ENCODE results near the gene TRAPPC2B.

The TRAPPC2B gene

GRCh38 chr19:57362997-57363687, at the start of gene TRAPPC2B, which contains the start of gene ZNF547:
TSS of gene TRAPPC2B (plus strand) at chr19:57363551. CDS start at chr19:57364834, 1,283 bp downstream.
TSS of gene ZNF547 (plus strand) at chr19:57363551. CDS start at chr19:57368556, 5,005 bp downstream.
- DNase-seq (ENCODE audit: low read depth), result peak; percentile 95

GRCh38 chr19:57314146-57314545, 49.2 kb upstream of the TRAPPC2B start:
- DNase-seq (ENCODE audit: low read depth), result no peak

GRCh38 chr19:57317503-57317902, 45.8 kb upstream of the TRAPPC2B start:
- DNase-seq (ENCODE audit: low read depth), result no peak

GRCh38 chr19:57319869-57320179, 43.5 kb upstream of the TRAPPC2B start:
- DNase-seq (ENCODE audit: low read depth), result no peak

GRCh38 chr19:57320180-57321084, 42.9 kb upstream of the TRAPPC2B start, which contains the start of gene ZNF543:
TSS of gene ZNF543 (plus strand) at chr19:57320472. CDS start at chr19:57320854, 382 bp downstream.
- peak; percentile 81 for DNase-seq (ENCODE audit: low read depth)

GRCh38 chr19:57321116-57321515, 42.2 kb upstream of the TRAPPC2B start:
- DNase-seq (ENCODE audit: low read depth), result no peak

- no peak for DNase-seq (ENCODE audit: low read depth)
Measured at GRCh38 chr19:57321751-57322150, 41.6 kb upstream of the TRAPPC2B start.

GRCh38 chr19:57324992-57325391, 38.4 kb upstream of the TRAPPC2B start:
- DNase-seq (ENCODE audit: low read depth), result no peak

GRCh38 chr19:57327993-57328392, 35.4 kb upstream of the TRAPPC2B start:
- no peak for DNase-seq (ENCODE audit: low read depth)

GRCh38 chr19:57334191-57334590, 29.2 kb upstream of the TRAPPC2B start:
- no peak for DNase-seq (ENCODE audit: low read depth)

GRCh38 chr19:57338877-57339276, 24.5 kb upstream of the TRAPPC2B start:
- no peak for DNase-seq (ENCODE audit: low read depth)

GRCh38 chr19:57342582-57342981, 20.8 kb upstream of the TRAPPC2B start:
- DNase-seq (ENCODE audit: low read depth), result no peak

- no peak for DNase-seq (ENCODE audit: low read depth)
Measured at GRCh38 chr19:57348136-57348535, 15.2 kb upstream of the TRAPPC2B start.

GRCh38 chr19:57350877-57351805, 12.2 kb upstream of the TRAPPC2B start, which contains the start of gene ZNF304:
TSS of gene ZNF304 (plus strand) at chr19:57351271. CDS start at chr19:57351665, 394 bp downstream.
- peak; percentile 49 for DNase-seq (ENCODE audit: low read depth)

- no peak for DNase-seq (ENCODE audit: low read depth)
Measured at GRCh38 chr19:57351867-57352266, 11.5 kb upstream of the TRAPPC2B start.

- DNase-seq (ENCODE audit: low read depth), result no peak
Measured at GRCh38 chr19:57355916-57356315, 7.4 kb upstream of the TRAPPC2B start.

GRCh38 chr19:57357406-57357805, 5.9 kb upstream of the TRAPPC2B start:
- DNase-seq (ENCODE audit: low read depth), result no peak

GRCh38 chr19:57359300-57359699, 4.1 kb upstream of the TRAPPC2B start:
- DNase-seq (ENCODE audit: low read depth), result no peak

GRCh38 chr19:57362419-57362818, 932 bp upstream of the TRAPPC2B start:
- no peak for DNase-seq (ENCODE audit: low read depth)

- no peak for DNase-seq (ENCODE audit: low read depth)
Measured at GRCh38 chr19:57363688-57364181, 384 bp downstream of the TRAPPC2B start.

- no peak for DNase-seq (ENCODE audit: low read depth)
Measured at GRCh38 chr19:57366776-57367175, 3.4 kb downstream of the TRAPPC2B start.

- DNase-seq (ENCODE audit: low read depth), result no peak
Measured at GRCh38 chr19:57374179-57374578, 10.8 kb downstream of the TRAPPC2B start.

All from stimulated activated CD8-positive, alpha-beta memory T cell treated with anti-CD3 and anti-CD28 coated beads, Interleukin-15, amount 100 ng/mL, for 24 hours (primary cell).